GM21723 (cell line): ENCODE results near the gene PTPRN2.
"Not testable (repeated sequence)": the region's sequence is repeated elsewhere in the genome, so short reads cannot be mapped to it uniquely, and the experiment has no call there.

Experiments used
- ATAC-seq: cut with Tn5 transposase; IDR thresholded peaks from one replicate; pipeline ENCODE4 v1.9.1; 2021; ENCODE audit warnings: mild to moderate bottlenecking, moderate library complexity; ENCODE audit not compliant: unreplicated experiment

PTPRN2 gene

GRCh38 chr7:157708919-157709295, 878.7 kb downstream of the PTPRN2 start:
- ATAC-seq, result no peak

- ATAC-seq, result no peak
Observed at GRCh38 chr7:157707983-157708918, 879.4 kb downstream of the PTPRN2 start.

GRCh38 chr7:157704365-157704764, 883.3 kb downstream of the PTPRN2 start:
- ATAC-seq, result no peak

- ATAC-seq, result no peak
Observed at GRCh38 chr7:157703534-157704195, 884.0 kb downstream of the PTPRN2 start.

- no peak for ATAC-seq
Observed at GRCh38 chr7:157703131-157703530, 884.5 kb downstream of the PTPRN2 start.

- no peak for ATAC-seq
Observed at GRCh38 chr7:157702311-157703023, 885.2 kb downstream of the PTPRN2 start.

GRCh38 chr7:157701395-157702180, 886.0 kb downstream of the PTPRN2 start:
- ATAC-seq, result not testable (repeated sequence)

GRCh38 chr7:157700231-157701005, 887.2 kb downstream of the PTPRN2 start:
- ATAC-seq, result no peak

- ATAC-seq, result no peak
Observed at GRCh38 chr7:157699357-157700013, 888.1 kb downstream of the PTPRN2 start.

- not testable (repeated sequence) for ATAC-seq
Observed at GRCh38 chr7:157697287-157697686, 890.3 kb downstream of the PTPRN2 start.

- not testable (repeated sequence) for ATAC-seq
Observed at GRCh38 chr7:157695609-157696008, 892.0 kb downstream of the PTPRN2 start.

- no peak for ATAC-seq
Observed at GRCh38 chr7:157694376-157694665, 893.3 kb downstream of the PTPRN2 start.

GRCh38 chr7:157693521-157694375, 893.9 kb downstream of the PTPRN2 start:
- ATAC-seq, result no peak

GRCh38 chr7:157693071-157693520, 894.5 kb downstream of the PTPRN2 start:
- ATAC-seq, result no peak

- no peak for ATAC-seq
Observed at GRCh38 chr7:157692460-157693011, 895.1 kb downstream of the PTPRN2 start.

GRCh38 chr7:157691586-157692459, 895.8 kb downstream of the PTPRN2 start:
- ATAC-seq, result no peak

GRCh38 chr7:157690833-157691585, 896.6 kb downstream of the PTPRN2 start:
- no peak for ATAC-seq
